ENCODE results near the gene POLR1H. TPM values are rescaled to one million over a fixed set of nuclear protein-coding genes. Genes with fewer than 3 reads are reported as not detected.

Gene POLR1H
- polyA plus RNA-seq, 1 donor = 19.2 TPM

DNA sequence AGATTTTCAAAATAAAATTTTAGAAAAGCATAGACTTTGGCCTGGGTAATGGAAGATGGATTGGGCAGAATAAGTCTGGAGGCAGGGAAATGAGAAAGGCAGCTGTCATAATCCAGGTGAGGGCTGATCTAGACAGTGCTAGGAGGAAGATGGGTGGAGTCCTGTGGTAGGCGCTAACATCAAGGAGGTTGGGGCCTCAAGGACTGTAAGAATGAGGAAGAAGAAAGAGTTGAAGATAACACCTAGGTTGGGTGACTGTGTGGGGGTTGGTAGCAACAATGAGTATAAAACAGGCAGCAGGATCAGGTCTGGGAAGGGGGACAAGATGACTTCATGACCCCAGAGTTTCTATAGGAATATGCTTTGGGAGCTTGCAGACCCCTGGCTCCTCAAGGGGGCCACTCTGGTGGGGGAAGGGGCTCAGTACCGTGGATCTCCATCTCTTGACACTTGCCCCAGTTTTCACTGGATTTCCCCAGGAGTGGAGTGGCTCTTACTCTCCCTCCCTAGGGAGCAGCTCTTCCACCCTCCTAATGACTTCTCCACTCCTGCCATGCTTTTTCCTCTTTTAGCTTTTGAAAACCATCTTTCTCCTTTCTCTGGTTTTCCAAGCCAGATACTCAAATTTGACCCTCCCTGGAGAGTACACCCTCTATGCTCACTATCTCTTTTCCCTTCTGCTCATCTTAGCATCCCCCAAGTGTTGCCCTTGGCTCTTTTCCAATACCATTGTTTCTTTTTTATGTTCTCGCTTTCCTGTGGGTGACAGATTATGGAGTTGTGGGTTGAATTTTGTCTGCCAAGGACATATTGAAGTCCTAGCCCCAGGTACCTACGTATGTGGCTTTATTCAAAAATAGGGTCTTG, 37.1 kb downstream of the POLR1H start:
- DNase-seq = no peak

DNA sequence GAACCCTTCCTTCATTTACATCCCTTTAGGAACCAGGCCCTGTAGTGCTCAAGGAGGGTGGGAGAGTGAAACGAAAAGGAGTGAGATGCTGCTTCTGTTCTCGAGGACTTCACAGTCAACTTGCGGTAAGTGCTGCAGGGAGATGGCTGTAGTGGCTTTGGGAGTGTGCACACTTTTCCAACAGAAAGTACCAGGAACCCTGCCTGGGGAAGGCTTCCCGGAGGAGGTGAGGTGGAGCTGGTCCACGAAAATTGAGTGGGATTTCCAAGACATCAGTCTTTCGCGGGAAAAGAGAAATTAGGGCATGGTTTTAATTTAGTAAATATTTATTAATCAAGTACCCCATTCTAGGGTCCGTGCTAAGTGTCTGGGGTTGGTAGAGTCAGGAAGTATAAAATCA, 39.1 kb downstream of the POLR1H start:
- DNase-seq = no peak

DNA sequence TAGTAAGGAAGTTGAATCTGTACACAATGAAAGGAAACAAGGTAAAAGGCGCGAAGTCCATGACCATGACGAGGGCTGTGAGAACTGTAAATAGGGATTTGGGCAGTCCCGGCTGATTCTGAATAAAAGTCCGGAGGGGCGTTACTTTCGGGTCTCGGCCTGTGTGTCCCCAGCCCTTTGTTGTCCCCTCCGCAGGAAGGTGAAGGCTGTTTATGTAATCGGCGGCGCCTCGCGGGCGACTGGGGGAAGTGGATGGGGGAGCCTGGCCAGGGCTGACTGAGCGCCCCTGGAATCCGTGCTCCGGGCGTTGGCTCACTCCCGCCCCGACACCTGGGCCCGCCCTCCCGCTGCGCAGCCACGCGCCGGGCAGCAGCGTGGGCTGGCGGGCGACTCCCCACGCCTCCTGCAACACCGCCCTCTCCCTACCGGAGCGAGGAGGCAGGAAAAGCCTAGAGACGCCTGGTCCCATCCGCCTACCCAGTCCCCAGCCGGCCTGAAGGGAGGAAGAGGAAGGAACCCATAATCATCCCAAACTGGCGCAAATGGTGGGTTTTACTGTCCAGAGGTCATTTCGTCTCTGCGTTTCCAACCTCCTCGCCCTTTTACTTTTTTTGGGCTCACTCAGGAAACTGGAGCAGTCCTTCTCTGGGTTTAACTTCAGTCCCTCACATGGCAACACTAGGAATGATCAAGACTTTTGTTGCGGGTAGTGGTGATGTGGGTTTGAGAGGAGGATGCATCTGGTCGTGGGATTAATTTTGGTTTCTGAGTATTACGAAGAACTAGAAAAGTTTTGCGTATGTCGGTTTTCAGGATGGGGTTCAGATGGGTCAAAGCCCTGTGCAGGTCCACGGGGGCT, 39.7 kb downstream of the POLR1H start:
- no peak for DNase-seq

GRCh38 chr6:30101444-30102413, 40.7 kb downstream of the POLR1H start:
- peak; percentile 81 for DNase-seq

DNA sequence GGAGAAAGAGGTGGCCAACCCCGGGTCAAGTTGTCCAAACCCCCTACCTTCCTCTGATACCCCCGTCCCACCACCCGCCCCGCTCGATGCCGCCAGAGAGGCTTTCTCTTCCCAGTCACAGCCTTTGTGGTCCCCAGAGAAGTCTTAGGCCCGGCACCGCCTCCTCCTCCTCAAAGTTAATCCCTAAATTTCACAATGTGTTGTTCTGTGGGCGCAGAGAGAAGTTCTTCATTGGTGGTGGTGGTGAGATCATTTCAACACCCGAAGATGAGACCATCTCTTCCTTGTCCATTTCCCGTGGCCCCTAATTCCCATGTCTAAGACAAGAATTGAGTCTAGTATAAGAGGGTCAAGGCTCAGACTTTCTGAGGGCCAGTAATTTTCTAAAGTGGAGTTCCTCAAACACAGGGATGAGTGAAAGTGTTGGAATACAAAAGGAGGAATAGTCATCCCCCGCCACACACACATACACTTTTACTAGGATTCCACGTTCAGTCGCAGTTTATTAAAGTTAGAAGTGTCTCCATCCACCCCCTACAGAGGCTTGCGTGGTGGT, 41.4 kb downstream of the POLR1H start:
- no peak for DNase-seq

DNA sequence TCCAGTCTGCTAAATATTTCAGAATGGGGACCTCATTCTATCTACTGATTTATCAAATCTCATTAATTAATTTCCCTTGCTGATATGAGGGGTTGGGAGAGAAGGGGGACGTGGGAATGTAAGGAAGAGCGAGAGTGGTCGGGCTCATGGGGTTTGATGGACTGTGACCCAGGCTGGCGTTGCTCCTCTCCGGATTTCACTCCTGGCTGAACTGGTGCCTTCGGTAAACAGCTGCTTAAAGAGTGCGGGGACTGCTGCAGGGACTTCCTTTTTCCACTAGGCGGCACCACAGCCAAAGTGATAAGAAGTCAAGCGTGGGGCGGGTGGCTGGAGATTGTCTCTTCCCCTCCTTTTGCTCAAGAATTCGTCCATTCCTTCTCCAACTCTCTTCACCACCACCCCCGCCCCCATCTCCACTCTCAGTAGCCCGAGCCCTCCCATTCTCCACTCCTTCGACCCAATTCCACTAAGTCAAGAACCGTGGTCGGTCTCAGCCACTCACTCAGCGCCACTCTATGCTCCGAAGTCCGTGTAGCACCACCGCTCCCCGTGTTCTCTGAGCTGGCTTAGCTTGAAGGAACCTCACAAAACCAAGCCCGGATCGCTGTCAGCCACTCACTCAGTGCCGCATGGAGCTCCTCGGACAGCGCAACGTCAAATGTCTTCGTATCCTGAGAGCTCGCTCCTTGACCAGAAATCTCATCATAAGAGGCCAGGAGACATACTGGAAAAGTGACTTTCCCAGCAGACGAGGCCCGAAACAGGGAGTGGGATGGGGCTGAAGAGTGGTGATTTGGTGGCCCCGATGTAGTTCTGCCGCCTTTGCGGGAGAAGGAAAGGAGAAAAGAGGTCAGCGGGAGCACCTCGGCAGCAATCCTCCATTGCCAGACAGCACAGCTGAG, 42.2 kb downstream of the POLR1H start:
- DNase-seq = peak; percentile 83

DNA sequence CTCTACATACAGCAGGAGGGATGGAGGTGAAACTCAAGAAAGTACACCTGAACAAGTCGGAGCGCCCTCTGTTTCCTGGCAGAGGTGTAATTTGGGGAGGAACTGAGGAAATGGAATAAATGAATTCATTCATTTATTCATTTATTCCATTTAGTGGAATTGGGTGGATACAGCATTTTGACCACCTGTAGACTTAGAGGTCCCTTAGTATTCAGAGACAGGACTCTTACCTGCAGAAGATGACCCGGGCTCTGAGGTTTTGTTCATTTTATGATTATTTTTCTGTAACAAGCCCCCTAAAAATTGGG, 42.8 kb downstream of the POLR1H start:
- no peak for DNase-seq

DNA sequence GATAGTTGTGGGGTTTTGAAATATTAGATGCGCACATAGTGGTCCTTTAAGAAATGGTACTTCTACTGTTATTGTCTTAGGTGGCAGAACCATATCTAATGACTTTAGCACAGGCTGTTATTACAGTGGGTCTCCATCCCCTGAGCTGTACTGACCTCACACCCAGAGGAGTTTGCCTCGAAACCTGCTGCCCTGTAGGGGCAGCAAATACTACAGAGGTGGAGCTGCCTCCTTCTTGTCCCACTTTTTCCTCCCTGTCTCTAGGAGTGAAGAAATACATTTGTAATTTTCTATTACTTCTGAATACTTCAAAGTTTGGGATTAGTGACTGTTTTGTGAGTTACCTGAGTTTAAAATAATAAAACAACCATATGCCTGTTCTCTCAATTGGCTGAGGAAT, 43.6 kb downstream of the POLR1H start:
- DNase-seq = no peak

DNA sequence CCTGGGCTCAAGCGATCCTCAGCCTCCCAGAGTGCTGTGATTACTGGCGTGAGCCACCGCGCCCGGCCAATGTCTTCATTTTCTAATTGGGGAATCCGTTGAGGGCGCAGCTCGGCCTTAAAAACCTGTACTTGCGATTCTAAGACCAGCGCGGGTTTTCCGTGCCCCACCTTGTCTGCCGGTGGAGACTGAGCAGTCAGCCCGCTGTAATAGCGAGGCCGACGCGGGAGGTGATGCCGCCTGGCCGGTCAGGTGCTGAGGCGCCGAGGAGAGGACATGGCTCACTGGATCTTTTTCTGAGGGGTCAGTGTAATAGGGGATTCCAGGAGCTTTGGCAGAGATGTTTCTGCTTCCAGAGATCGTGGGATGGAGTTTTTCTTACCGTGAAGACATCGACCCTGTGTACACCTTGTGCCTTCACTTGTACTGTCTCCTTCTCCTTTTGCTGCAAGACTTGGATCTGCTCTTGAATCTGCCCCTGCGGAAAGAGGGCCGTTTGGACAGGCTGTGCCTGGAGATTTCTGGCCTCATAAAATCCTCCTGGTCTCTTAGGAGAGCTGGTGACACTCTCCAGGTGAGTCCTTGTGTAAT, 50.3 kb downstream of the POLR1H start:
- no peak for DNase-seq

- no peak for DNase-seq
Measured at GRCh38 chr6:30112402-30112994, 51.4 kb downstream of the POLR1H start.

DNA sequence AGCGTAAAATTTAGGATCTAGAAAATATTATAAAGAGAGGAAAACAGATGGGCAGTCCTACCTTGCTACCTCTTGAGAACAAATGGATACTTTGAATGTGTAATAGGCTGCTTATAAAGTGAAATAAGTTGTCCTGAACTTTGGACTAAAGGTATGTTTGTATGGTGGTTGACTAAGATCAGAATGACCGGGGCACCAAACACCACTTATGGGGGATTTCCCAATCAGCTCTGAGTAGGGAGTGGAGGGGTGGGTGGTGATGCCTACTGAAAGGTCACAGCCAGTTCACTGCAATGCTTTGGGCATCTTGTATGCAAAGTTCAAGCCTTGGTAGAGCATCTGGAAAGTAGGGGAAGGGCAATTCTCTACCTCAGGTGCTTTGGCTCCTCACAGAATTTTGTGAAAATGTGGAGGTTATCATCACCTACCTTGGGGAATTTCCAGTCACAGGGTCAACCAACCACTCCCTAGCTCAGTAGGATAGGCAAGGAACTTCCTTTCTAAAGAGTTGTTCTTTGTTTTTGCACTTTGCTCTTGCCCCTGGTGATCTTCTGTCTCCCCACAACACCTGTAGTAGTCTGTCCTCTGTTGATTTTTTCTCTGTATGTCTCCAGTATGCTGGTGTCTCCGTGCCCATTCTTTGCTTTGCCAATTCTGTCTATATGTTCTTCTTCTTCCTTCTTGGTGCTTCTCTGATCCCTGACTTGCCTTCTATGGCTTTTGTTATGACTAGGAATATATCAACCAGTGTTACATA, 52.1 kb downstream of the POLR1H start, which contains the start of gene TRIM31:
Gene TRIM31, minus strand, starts transcription at position 88 of the 757 bp plus-strand sequence. CDS start 285 bp downstream, outside the sequence.
- no peak for DNase-seq

- no peak for DNase-seq
Measured at GRCh38 chr6:30113841-30114240, 52.8 kb downstream of the POLR1H start.

Other genes with a start within 250 kb of the POLR1H start
- gene HLA-G, start 233.4 kb upstream of the POLR1H start, polyA plus RNA-seq (ENCODE audit: insufficient read length) = 0.39 TPM
- gene HLA-A, start 118.7 kb upstream of the POLR1H start, polyA plus RNA-seq (ENCODE audit: insufficient read length) = 118 TPM
- 31.0 TPM for gene PPP1R11, start 5.9 kb downstream of the POLR1H start, polyA plus RNA-seq (ENCODE audit: insufficient read length)
- 0.35 TPM for gene RNF39, start 14.5 kb downstream of the POLR1H start, polyA plus RNA-seq (ENCODE audit: insufficient read length)
- gene TRIM31, start 51.8 kb downstream of the POLR1H start, polyA plus RNA-seq (ENCODE audit: insufficient read length) = not detected
- gene TRIM40, start 74.9 kb downstream of the POLR1H start, polyA plus RNA-seq (ENCODE audit: insufficient read length) = not detected
- gene TRIM10, start 99.9 kb downstream of the POLR1H start, polyA plus RNA-seq (ENCODE audit: insufficient read length) = 0.86 TPM
- not detected for gene TRIM15, start 102.3 kb downstream of the POLR1H start, polyA plus RNA-seq (ENCODE audit: insufficient read length)
- gene TRIM26, start 152.1 kb downstream of the POLR1H start, polyA plus RNA-seq (ENCODE audit: insufficient read length) = 15.2 TPM